Endothelial cell (in vitro differentiated cells): ENCODE results near the gene MUS81. TPM values are rescaled to one million over a fixed set of nuclear protein-coding genes. Genes with fewer than 3 reads are reported as not detected.

ENCODE experiments used
- DNase-seq: peaks from one replicate; pipeline ENCODE4 v3.0.0; 2021; ENCODE audit warnings: low spot score
- H3K27ac Mint-ChIP-seq: one replicate; pipeline ENCODE4 v1.8.0; 2021; ENCODE audit warnings: mixed read lengths, inconsistent platforms; ENCODE audit not compliant: unreplicated experiment
- H3K27me3 Mint-ChIP-seq: one replicate; pipeline ENCODE4 v1.8.0; 2021; ENCODE audit warnings: mild to moderate bottlenecking, moderate library complexity, mixed read lengths, inconsistent platforms; ENCODE audit not compliant: unreplicated experiment
- H3K36me3 Mint-ChIP-seq: one replicate; pipeline ENCODE4 v1.8.0; 2021; ENCODE audit warnings: mild to moderate bottlenecking, low read depth, mixed read lengths, inconsistent platforms; ENCODE audit not compliant: unreplicated experiment
- H3K4me1 Mint-ChIP-seq: one replicate; pipeline ENCODE4 v1.8.0; 2021; ENCODE audit warnings: mild to moderate bottlenecking, mixed read lengths, inconsistent platforms; ENCODE audit not compliant: unreplicated experiment
- H3K4me3 Mint-ChIP-seq: one replicate; pipeline ENCODE4 v1.8.0; 2021; ENCODE audit warnings: mild to moderate bottlenecking, mixed read lengths, inconsistent platforms; ENCODE audit not compliant: unreplicated experiment
- H3K9me3 Mint-ChIP-seq: one replicate; pipeline ENCODE4 v1.8.0; 2021; ENCODE audit warnings: mixed read lengths, inconsistent platforms; ENCODE audit not compliant: unreplicated experiment
- total RNA-seq: library from RNA; stranded (reverse); fragmentation: NEBNext Ultra II Directional; extraction: Animal tissue kit (Norgen Biotek cat#: 25700); gene quantifications from one replicate; pipeline ENCODE4 v1.2.1, GENCODE V29; 2021; ENCODE audit not compliant: unreplicated experiment
- TF ChIP-seq, protein P1 (sequence below): fragments of 200-600 bp; sonication (generic); IDR thresholded peaks from one replicate; pipeline ENCODE4 v1.5.0; 2021; ENCODE audit warnings: antibody characterized with exemption; ENCODE audit not compliant: unreplicated experiment

The MUS81 gene
- total RNA-seq, 1 donor from 2014 or later: 73.8 TPM

DNA sequence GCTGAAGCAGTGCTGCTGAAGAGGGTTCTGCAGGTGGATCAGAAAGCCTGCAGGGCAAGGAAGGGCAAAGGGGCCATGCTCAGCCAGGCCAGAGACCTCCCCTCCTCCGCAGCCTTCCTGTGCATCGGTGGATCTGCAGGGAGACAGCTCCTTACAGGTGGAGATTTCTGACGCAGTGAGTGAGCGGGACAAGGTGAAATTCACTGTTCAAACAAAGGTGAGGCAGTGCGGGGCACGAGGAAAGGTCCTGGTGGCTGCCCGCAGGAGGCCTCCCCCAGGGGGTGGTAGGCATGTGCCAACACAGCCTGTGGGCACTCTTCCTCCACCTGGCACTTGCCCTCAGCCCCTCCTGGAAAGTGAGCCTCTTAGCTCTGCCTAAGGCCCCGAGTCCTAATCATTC, 10.9 kb upstream of the MUS81 start:
- no peaks in the 10 kb centered on the region for H3K9me3 Mint-ChIP-seq
- H3K36me3 Mint-ChIP-seq: peaks cover 22% of the 10 kb centered on the region
- H3K4me1 Mint-ChIP-seq: peaks cover 12% of the 10 kb centered on the region
- no peak for DNase-seq
- peaks cover 32% of the 10 kb centered on the region for H3K27me3 Mint-ChIP-seq
- TF ChIP-seq, protein P1, sequence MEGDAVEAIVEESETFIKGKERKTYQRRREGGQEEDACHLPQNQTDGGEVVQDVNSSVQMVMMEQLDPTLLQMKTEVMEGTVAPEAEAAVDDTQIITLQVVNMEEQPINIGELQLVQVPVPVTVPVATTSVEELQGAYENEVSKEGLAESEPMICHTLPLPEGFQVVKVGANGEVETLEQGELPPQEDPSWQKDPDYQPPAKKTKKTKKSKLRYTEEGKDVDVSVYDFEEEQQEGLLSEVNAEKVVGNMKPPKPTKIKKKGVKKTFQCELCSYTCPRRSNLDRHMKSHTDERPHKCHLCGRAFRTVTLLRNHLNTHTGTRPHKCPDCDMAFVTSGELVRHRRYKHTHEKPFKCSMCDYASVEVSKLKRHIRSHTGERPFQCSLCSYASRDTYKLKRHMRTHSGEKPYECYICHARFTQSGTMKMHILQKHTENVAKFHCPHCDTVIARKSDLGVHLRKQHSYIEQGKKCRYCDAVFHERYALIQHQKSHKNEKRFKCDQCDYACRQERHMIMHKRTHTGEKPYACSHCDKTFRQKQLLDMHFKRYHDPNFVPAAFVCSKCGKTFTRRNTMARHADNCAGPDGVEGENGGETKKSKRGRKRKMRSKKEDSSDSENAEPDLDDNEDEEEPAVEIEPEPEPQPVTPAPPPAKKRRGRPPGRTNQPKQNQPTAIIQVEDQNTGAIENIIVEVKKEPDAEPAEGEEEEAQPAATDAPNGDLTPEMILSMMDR: no peak
- H3K27ac Mint-ChIP-seq: no peak overlapping the region
- no peak overlapping the region for H3K4me3 Mint-ChIP-seq

DNA sequence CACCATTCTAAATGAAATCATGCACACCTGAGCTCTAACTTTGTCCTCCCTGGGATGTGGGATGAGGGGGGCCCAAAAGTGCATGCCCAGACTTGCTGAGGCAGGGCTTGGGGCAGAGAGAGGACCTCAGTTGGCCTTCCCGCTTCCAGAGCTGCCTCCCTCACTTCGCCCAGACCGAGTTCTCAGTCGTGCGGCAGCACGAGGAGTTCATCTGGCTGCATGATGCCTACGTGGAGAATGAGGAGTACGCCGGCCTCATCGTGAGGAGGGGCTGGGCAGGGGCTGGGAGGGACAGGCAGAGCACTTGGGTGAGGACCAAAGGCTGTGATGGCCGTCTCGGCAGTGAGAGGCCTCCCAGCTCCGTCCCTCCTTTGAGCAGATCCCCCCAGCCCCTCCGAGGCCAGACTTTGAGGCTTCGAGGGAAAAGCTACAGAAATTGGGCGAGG, 10.4 kb upstream of the MUS81 start:
- Mint-ChIP-seq H3K27ac (no peak overlapping the region), H3K27me3 (peaks cover 34% of the 10 kb centered on the region), H3K4me3 (no peak overlapping the region), H3K4me1 (peaks cover 16% of the 10 kb centered on the region), H3K36me3 (peaks cover 26% of the 10 kb centered on the region), H3K9me3 (no peaks in the 10 kb centered on the region)
- no peak for DNase-seq
- TF ChIP-seq, protein P1: no peak

DNA sequence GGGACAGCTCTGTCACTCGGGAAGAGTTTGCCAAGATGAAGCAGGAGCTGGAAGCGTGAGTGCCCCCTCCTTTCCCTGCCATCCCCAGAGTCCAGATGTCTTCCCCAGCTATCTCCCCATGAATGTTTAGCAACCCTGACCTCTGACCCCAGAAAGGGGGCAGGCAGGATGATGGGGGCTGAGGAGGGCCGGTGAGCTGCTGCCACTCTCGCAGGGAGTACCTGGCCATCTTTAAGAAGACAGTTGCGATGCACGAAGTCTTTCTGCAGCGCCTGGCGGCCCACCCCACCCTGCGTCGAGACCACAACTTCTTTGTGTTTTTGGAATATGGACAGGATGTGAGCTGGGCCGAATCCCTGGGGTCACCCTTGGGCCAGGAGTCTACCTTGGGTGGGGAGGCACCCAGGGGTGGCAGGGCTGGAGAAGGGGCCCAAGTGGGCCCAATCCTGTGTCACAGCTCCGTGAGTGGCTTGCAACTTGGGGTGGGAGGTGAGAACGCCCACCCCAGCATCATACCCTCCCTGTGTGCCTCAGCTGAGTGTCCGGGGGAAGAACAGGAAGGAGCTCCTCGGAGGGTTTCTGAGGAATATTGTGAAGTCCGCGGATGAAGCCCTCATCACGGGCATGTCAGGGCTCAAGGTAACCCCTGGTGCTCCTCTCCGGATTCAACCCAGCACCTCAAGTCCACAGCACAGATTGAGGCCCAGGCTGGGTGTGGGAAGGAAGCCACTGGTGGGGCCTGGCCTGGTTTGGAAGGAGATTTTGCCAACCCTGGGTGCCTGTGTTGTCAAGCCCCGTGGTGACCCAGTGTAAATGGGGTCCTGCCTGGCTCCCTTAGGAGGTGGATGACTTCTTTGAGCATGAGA, 9.8 kb upstream of the MUS81 start:
- Mint-ChIP-seq H3K4me1 (peaks cover 17% of the 10 kb centered on the region), H3K36me3 (peaks cover 33% of the 10 kb centered on the region), H3K27ac (no peak overlapping the region), H3K27me3 (peaks cover 37% of the 10 kb centered on the region), H3K9me3 (no peaks in the 10 kb centered on the region), H3K4me3 (no peak overlapping the region)
- no peak for DNase-seq
- TF ChIP-seq, protein P1: no peak

DNA sequence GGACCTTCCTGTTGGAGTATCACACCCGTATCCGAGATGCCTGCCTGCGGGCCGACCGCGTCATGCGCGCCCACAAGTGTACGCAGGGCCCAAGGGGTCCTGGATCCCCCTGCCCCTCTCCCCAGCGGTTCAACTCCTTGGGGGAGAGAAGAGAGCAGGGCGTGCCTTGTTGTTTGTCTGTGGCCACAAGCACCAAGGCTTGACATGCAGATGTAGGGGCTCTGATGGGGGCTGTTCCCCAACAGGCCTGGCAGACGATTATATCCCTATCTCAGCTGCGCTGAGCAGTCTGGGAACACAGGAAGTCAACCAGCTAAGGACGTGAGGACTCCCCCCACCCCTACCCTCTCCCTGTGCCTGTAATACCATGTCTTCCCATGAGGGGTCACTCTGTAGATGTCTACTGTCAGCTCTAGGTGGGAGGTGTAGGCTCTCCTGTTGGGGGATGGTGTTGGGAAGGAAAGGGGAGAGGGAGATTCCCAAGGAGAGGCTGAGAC, 9.1 kb upstream of the MUS81 start:
- DNase-seq: no peak
- H3K27ac Mint-ChIP-seq: peak overlapping the region; percentile 78
- no peaks in the 10 kb centered on the region for H3K9me3 Mint-ChIP-seq
- peak overlapping the region; percentile 85 for H3K4me3 Mint-ChIP-seq
- H3K36me3 Mint-ChIP-seq: peaks cover 39% of the 10 kb centered on the region
- peaks cover 24% of the 10 kb centered on the region for H3K4me1 Mint-ChIP-seq
- peaks cover 41% of the 10 kb centered on the region for H3K27me3 Mint-ChIP-seq
- TF ChIP-seq, protein P1: peak; percentile 88

DNA sequence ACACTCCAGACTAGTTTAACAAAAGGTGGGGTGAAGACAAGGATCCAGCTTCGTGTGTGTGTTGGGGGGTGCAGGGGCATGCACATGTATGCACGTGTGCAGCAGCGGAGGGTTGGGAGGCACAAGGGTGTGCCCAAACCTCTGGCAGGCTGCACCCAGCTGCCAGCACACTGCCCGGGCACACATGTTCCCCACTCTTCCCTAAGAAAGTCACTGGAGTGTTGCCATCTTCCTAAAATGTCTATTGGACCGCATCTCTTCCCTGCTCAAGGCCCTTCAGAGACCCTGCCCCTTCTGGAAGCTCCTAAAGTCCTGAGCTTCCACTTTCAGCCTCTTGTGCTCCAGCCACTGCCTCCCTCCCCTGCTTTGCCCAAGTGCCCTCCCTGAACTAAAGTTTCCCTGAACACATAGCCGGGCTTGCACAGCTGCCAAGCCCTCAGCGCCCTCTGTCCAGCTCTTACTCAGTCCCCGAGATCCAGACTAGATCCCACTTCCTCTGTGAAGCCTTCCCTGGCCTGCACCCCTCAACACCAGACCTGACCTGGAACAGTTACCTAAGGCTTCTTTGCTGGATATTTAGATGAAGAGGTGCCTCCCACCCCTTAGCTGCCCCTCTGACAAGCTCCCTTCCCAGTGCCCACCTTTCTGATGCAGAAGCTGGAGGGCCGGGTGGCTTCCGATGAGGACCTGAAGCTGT, 8.3 kb upstream of the MUS81 start:
- Mint-ChIP-seq H3K36me3 (peaks cover 47% of the 10 kb centered on the region), H3K27ac (peak overlapping the region; percentile 83), H3K4me3 (peak overlapping the region; percentile 85), H3K9me3 (no peaks in the 10 kb centered on the region), H3K4me1 (peaks cover 31% of the 10 kb centered on the region), H3K27me3 (peaks cover 49% of the 10 kb centered on the region)
- TF ChIP-seq, protein P1: no peak
- DNase-seq: no peak
